Endothelial cell (in vitro differentiated cells): ENCODE data around the gene LMOD2. TPM values are rescaled to one million over a fixed set of nuclear protein-coding genes. Genes with fewer than 3 reads are reported as not detected.

Experiments used
- DNase-seq: peaks from one replicate; pipeline ENCODE4 v3.0.0; 2021; ENCODE audit warnings: low spot score
- H3K27ac Mint-ChIP-seq: one replicate; pipeline ENCODE4 v1.8.0; 2021; ENCODE audit warnings: mixed read lengths, inconsistent platforms; ENCODE audit not compliant: unreplicated experiment
- H3K27me3 Mint-ChIP-seq: one replicate; pipeline ENCODE4 v1.8.0; 2021; ENCODE audit warnings: mild to moderate bottlenecking, moderate library complexity, mixed read lengths, inconsistent platforms; ENCODE audit not compliant: unreplicated experiment
- H3K36me3 Mint-ChIP-seq: one replicate; pipeline ENCODE4 v1.8.0; 2021; ENCODE audit warnings: mild to moderate bottlenecking, low read depth, mixed read lengths, inconsistent platforms; ENCODE audit not compliant: unreplicated experiment
- H3K4me1 Mint-ChIP-seq: one replicate; pipeline ENCODE4 v1.8.0; 2021; ENCODE audit warnings: mild to moderate bottlenecking, mixed read lengths, inconsistent platforms; ENCODE audit not compliant: unreplicated experiment
- H3K4me3 Mint-ChIP-seq: one replicate; pipeline ENCODE4 v1.8.0; 2021; ENCODE audit warnings: mild to moderate bottlenecking, mixed read lengths, inconsistent platforms; ENCODE audit not compliant: unreplicated experiment
- H3K9me3 Mint-ChIP-seq: one replicate; pipeline ENCODE4 v1.8.0; 2021; ENCODE audit warnings: mixed read lengths, inconsistent platforms; ENCODE audit not compliant: unreplicated experiment
- CTCF ChIP-seq: fragments of 200-600 bp; sonication (generic); IDR thresholded peaks from one replicate; pipeline ENCODE4 v1.5.0; 2021; ENCODE audit warnings: antibody characterized with exemption; ENCODE audit not compliant: unreplicated experiment
- total RNA-seq: library from RNA; stranded (reverse); fragmentation: NEBNext Ultra II Directional; extraction: Animal tissue kit (Norgen Biotek cat#: 25700); gene quantifications from one replicate; pipeline ENCODE4 v1.2.1, GENCODE V29; 2021; ENCODE audit not compliant: unreplicated experiment

The LMOD2 gene
- total RNA-seq, 1 donor from 2014 or later = not detected

- Mint-ChIP-seq H3K36me3 (no peaks in the 10 kb centered on the region), H3K4me1 (peaks cover 5% of the 10 kb centered on the region), H3K27me3 (peaks cover 5% of the 10 kb centered on the region), H3K9me3 (no peaks in the 10 kb centered on the region), H3K4me3 (no peak overlapping the region), H3K27ac (no peak overlapping the region)
- DNase-seq = no peak
- no peak for TF ChIP-seq CTCF
Observed at GRCh38 chr7:123674399-123675180, 18.9 kb downstream of the LMOD2 start.

DNA sequence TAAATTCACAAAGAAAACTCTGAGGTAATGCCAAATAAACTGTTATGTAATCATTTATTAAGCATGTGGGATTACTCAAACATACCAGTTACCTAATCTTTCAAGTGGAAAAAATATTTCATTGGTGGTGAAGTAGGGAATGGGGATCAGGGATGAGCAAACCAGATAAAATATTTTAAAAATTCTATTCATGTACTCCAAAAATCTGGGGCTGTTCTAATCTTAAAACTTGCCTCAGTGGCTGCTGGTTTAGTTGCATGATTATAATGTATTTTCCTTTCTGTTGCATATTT, 19.5 kb downstream of the LMOD2 start:
- no peak overlapping the region for H3K4me3 Mint-ChIP-seq
- DNase-seq = no peak
- H3K27me3 Mint-ChIP-seq = peaks cover 5% of the 10 kb centered on the region
- no peak overlapping the region for H3K27ac Mint-ChIP-seq
- H3K4me1 Mint-ChIP-seq = peaks cover 5% of the 10 kb centered on the region
- no peaks in the 10 kb centered on the region for H3K36me3 Mint-ChIP-seq
- H3K9me3 Mint-ChIP-seq = no peaks in the 10 kb centered on the region
- no peak for TF ChIP-seq CTCF

- peaks cover 2% of the 10 kb centered on the region for H3K27me3 Mint-ChIP-seq
- TF ChIP-seq CTCF = no peak
- no peak overlapping the region for H3K4me3 Mint-ChIP-seq
- no peak overlapping the region for H3K27ac Mint-ChIP-seq
- DNase-seq = no peak
- H3K36me3 Mint-ChIP-seq = no peaks in the 10 kb centered on the region
- peaks cover 5% of the 10 kb centered on the region for H3K4me1 Mint-ChIP-seq
- H3K9me3 Mint-ChIP-seq = no peaks in the 10 kb centered on the region
Observed at GRCh38 chr7:123677061-123677715, 21.5 kb downstream of the LMOD2 start.

DNA sequence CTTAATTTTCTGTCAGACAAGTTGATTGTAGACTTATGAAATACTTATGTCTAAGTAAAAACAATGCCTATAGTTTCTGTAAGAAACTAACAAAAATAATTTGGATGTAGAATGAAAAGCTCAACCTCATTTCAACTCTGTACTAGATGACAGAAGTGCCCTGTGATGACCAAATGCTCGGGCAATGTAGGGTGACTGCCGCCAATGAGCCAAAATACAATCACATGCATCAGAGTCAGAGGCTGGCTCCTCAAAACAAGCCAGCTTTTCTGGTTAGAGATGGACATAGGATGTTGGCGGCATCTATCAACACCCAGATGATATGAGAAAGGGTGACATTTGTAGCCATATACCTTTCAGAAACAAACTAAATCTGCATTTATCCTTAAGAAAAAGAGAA, 23.9 kb downstream of the LMOD2 start:
- Mint-ChIP-seq H3K4me1 (peaks cover 5% of the 10 kb centered on the region), H3K9me3 (no peaks in the 10 kb centered on the region), H3K4me3 (no peak overlapping the region), H3K36me3 (peaks cover 4% of the 10 kb centered on the region), H3K27me3 (no peaks in the 10 kb centered on the region), H3K27ac (no peak overlapping the region)
- DNase-seq = no peak
- no peak for TF ChIP-seq CTCF

DNA sequence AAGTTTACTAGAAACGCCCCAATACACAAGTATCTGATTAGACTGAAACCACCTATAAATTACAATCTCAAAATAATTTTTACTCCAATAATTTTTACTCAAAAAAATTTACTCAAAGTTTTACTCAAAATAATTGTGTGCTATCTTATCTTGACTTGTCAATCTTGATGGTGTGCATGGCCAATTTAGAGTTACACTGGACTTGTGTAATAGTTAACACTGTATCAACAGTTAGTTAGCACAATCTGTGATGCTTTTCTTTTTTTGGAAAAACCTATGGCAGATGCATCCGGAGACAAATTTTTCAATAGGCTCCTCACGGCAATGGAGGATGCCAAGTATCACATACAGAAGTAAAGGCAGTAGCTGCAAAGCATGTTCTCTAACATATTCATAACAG, 24.9 kb downstream of the LMOD2 start:
- Mint-ChIP-seq H3K27ac (no peak overlapping the region), H3K27me3 (peaks cover 2% of the 10 kb centered on the region), H3K9me3 (no peaks in the 10 kb centered on the region), H3K36me3 (peaks cover 11% of the 10 kb centered on the region), H3K4me3 (no peak overlapping the region), H3K4me1 (peaks cover 5% of the 10 kb centered on the region)
- no peak for DNase-seq
- no peak for TF ChIP-seq CTCF
